NK-92 (cell line): ENCODE results near the gene STARD8.
"Not testable (repeated sequence)": the region's sequence is repeated elsewhere in the genome, so short reads cannot be mapped to it uniquely, and the experiment has no call there.

Experiments used
- DNase-seq: peaks from one replicate; lab custom pipeline; 2025; ENCODE audit not compliant: unreplicated experiment; lab: John Stamatoyannopoulos, UW

The STARD8 gene

GRCh38 chrX:68714856-68715255 lies 67.4 kb downstream of the STARD8 start:
- no peak for DNase-seq

DNA sequence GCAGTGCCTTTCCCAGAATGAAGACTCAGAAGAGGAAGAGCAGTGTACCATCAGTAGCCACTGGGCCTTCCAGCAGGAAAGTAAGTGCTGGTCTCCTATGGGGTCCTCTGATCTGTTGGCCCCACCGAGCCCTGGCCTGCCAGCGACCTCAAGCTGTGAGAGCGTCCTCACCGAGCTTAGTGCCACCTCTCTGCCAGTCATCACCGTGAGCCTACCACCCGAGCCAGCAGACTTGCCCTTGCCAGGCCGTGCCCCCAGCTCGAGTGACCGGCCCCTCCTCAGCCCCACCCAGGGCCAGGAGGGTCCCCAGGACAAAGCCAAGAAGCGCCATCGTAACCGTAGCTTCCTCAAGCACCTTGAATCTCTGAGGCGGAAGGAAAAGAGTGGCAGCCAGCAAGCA lies 69.7 kb downstream of the STARD8 start:
- DNase-seq: no peak

GRCh38 chrX:68717663-68718442 lies 70.4 kb downstream of the STARD8 start:
- no peak for DNase-seq

DNA sequence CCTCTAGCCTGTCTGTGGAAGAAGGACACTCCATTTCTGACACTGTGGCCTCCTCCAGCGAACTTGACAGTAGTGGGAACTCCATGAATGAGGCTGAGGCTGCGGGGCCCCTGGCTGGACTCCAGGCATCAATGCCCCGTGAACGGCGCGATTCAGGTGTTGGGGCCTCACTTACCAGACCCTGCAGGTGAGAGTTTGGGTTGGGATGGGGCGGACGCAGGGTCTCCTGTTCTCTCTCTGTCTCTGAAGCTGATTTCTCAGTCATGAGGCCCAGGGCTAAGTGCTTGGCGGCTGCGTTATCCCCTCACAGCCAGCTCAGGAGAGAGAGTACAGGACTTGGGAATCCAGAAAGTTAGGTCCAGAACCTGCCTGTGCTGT lies 71.0 kb downstream of the STARD8 start:
- DNase-seq: no peak

- DNase-seq: no peak
Observed at GRCh38 chrX:68719181-68719903, 71.9 kb downstream of the STARD8 start.

GRCh38 chrX:68719904-68720614 lies 72.6 kb downstream of the STARD8 start:
- no peak for DNase-seq

DNA sequence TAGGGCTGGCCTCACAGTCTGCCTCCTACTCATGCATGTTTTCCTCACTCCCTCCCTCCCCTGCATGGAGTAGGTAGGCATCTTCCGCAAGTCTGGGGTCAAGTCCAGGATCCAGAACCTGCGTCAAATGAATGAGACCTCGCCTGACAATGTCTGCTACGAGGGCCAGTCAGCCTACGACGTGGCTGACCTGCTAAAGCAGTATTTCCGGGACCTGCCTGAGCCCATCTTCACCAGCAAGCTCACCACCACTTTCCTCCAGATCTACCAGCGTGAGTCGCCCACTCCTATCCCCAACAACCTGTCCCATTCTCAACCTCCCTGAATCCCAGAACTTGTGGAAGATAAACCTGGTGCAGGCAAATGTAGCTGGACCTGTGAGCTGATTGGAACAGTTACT lies 73.4 kb downstream of the STARD8 start:
- no peak for DNase-seq

- no peak for DNase-seq
Observed at GRCh38 chrX:68721546-68721945, 74.1 kb downstream of the STARD8 start.

DNA sequence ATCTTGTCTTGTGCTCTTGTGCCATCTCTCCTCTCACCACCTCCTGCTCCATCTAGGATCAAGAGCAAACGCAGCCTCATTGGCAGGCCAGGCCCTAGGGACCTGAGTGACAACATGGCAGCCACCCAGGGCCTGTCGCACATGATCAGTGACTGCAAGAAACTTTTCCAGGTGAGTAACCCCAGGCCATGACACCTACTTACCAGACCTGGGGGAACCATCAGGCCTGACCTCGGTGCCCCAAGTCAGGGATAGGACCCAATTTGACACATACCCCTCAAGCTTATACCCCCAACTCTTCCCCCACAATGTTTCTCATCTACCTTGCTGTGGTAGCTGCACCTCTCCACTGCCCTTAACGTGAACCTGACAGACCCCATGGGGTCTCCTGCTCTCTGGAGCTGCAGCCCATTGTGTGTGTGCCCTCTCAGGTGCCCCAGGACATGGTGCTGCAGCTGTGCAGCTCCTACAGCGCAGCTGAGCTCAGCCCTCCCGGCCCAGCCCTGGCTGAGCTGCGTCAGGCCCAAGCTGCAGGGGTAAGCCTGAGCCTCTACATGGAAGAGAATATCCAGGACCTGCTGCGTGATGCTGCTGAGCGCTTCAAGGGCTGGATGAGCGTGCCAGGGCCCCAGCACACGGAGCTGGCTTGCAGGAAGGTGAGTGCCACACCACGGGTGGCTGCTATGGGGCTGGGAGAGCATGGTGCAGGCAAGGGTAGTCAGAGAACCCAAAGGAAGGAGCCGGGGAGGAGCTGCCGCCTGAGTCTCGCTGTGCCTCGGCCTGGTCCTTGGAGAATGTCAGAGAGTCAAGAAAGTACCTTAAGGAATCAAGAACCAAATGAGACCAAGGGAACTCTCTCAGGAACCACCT lies 74.8 kb downstream of the STARD8 start:
- no peak for DNase-seq

DNA sequence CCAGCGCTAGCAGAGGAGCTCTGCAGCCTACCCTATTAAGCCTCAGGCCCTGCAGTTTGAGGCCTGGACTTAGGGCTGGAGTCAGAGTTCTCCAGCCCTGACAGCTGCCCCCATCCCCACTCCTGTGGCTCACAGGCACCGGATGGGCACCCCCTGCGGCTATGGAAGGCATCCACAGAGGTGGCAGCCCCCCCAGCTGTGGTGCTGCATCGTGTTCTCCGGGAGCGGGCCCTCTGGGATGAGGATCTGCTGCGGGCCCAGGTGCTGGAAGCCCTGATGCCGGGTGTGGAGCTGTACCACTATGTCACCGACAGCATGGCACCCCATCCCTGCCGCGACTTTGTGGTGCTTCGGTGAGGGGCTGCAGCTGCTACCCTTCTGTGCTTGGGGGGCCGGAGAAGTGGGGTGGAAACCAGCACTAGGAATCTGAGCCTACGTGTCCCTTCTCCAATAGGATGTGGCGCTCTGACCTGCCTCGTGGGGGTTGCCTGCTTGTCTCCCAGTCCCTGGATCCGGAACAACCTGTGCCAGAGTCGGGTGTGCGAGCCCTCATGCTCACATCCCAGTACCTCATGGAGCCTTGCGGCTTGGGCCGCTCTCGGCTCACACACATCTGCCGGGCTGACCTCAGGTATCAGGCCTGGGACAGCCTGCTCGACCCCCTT lies 76.2 kb downstream of the STARD8 start:
- no peak for DNase-seq

- DNase-seq: no peak
Observed at GRCh38 chrX:68724531-68725020, 77.1 kb downstream of the STARD8 start.

DNA sequence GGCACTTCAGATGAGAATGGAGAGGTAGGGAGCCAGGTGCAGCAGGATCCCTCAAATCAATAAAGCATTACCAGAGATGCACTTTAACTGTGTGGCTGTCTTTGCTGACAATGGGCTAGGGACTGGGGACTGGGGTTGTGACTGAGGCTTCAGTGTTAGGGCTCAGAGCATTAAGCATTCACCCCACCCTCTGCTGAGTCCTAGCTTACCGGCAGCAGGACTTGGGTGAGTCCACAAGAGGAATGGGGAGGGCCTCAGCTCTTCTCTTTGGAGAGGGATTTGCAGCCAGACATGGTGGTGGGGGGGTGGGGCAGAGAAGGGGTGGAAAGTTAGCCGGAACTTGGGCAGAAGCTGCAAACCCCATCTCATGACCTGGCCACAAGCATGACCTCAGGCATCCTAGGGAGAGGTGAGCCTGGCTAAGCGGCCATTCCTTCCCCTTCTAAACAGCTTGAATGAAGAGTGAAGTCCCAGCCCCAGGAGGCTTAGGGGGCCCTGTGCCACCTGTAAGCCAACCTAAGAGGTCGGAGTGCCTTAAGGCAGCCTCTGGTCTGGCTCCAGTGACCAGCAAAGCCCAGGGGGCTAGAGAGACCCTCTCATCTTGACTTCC lies 78.4 kb downstream of the STARD8 start:
- DNase-seq: no peak

GRCh38 chrX:68726366-68726765 lies 78.9 kb downstream of the STARD8 start:
- no peak for DNase-seq

- no peak for DNase-seq
Observed at GRCh38 chrX:68727696-68728095, 80.2 kb downstream of the STARD8 start.

DNA sequence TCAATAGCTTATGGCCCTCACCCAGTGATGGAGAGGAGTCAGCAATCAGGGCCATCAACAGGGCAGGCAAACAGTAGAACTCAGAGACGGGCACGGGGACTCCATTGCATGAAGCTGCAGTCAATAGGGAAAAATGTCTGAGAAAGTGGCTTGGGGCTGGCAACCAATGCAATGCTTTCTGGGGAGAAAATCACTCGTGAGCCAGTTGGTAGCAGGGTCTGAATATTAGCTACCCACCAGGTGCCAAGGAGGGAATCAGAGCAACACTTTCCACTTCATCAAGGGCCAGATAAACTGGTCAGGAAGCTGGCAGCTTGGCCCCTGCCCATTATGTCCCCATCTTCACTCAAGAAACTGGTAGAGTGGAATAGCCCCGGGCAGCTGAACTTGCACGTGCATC lies 80.7 kb downstream of the STARD8 start:
- no peak for DNase-seq

- no peak for DNase-seq
Observed at GRCh38 chrX:68731254-68731653, 83.8 kb downstream of the STARD8 start.

- no peak for DNase-seq
Observed at GRCh38 chrX:68732906-68733493, 85.5 kb downstream of the STARD8 start.

GRCh38 chrX:68735266-68735665 lies 87.8 kb downstream of the STARD8 start:
- DNase-seq: no peak

- not testable (repeated sequence) for DNase-seq
Observed at GRCh38 chrX:68741864-68742263, 94.4 kb downstream of the STARD8 start.
